GM12878 (cell line): Measurements from ENCODE around the gene MED10. TPM values are rescaled to one million over a fixed set of nuclear protein-coding genes. Genes with fewer than 3 reads are reported as not detected.

Experiments
- ATAC-seq: fragments of 200-7000 bp; cut with Tn5 transposase; 3 replicates; pipeline ENCODE4 v1.9.1; 2020; ENCODE audit warnings: mild to moderate bottlenecking, moderate library complexity
- BruUV-seq: library from RNA; stranded (reverse); fragments of 400-500 nt; replicated peaks from 2 replicates; lab custom pipeline; 2021; lab: Mats Ljungman, UMichigan
- CTCF ChIA-PET: fragments of 300-600 bp; sonication (Branson Sonifier 250); formaldehyde crosslinking; extraction: SDS; loops from one replicate; lab custom pipeline; 2021; ENCODE audit warnings: inconsistent platforms; lab: Yijun Ruan, JAX
- POLR2A ChIA-PET: fragments of 350-600 bp; formaldehyde crosslinking; extraction: SDS; loops from one replicate; lab custom pipeline; 2021; ENCODE audit warnings: inconsistent platforms; lab: Charles Lee
- RAD21 ChIA-PET: fragments of 300-600 bp; sonication (Branson Sonifier 250); formaldehyde crosslinking; loops from one replicate; lab custom pipeline; 2023; ENCODE audit warnings: antibody characterized with exemption; ENCODE audit not compliant: unreplicated experiment; lab: Charles Lee
- SMC1A ChIA-PET: fragments of 300-600 bp; sonication (Branson Sonifier 250); formaldehyde crosslinking; loops from one replicate; lab custom pipeline; 2023; ENCODE audit not compliant: unreplicated experiment, uncharacterized antibody; lab: Charles Lee
- DNase-seq: peaks from one replicate; pipeline ENCODE4 v3.0.0-alpha.2; 2011; ENCODE audit warnings: low read depth, low spot score
- FAIRE-seq: peaks from 3 replicates; lab custom pipeline; 2011; peaks lifted over from hg19 to GRCh38; lab: Jason Lieb, UNC
- H2AFZ ChIP-seq: 2 replicates; pipeline ENCODE4 v1.6.0; 2011; ENCODE audit warnings: low read depth, low read length, control low read depth; ENCODE audit not compliant: control insufficient read depth
- H3K27ac ChIP-seq: 2 replicates; pipeline ENCODE4 v1.5.1; 2011; ENCODE audit warnings: control low read depth; ENCODE audit not compliant: control insufficient read depth, insufficient read depth
- H3K27me3 ChIP-seq, 2 experiments: replicated peaks in 1 of 2; 2 replicates each; pipeline versions ENCODE4 v1.6.0 to v1.6.1; 2011; ENCODE audit warnings: low read length in 1 of 2; ENCODE audit not compliant: control insufficient read depth in 2 of 2, insufficient read depth in 2 of 2
- H3K36me3 ChIP-seq, 2 experiments: 2 replicates each; pipeline ENCODE4 v1.5.1; 2011; ENCODE audit warnings: low read length in 1 of 2; ENCODE audit not compliant: control insufficient read depth in 2 of 2, insufficient read depth in 2 of 2
- H3K4me1 ChIP-seq: 2 replicates; pipeline ENCODE4 v1.6.1; 2011; ENCODE audit warnings: mild to moderate bottlenecking, low read length, moderate library complexity, mixed read lengths; ENCODE audit not compliant: control insufficient read depth, insufficient read depth
- H3K4me2 ChIP-seq: 2 replicates; pipeline ENCODE4 v1.6.0; 2011; ENCODE audit warnings: control low read depth; ENCODE audit not compliant: control insufficient read depth, insufficient read depth
- H3K4me3 ChIP-seq: fragments of 200-600 bp; sonication (generic); 2 replicates; pipeline ENCODE4 v1.5.1; 2016
- H3K79me2 ChIP-seq: 2 replicates; pipeline ENCODE4 v1.6.0; 2011; ENCODE audit warnings: low read length; ENCODE audit not compliant: control insufficient read depth, insufficient read depth
- H3K9ac ChIP-seq: 2 replicates; pipeline ENCODE4 v1.8.0; 2011; ENCODE audit warnings: low read length, control low read depth, mixed read lengths; ENCODE audit not compliant: control insufficient read depth, insufficient read depth
- H3K9me3 ChIP-seq: replicated peaks from 3 replicates; pipeline ENCODE4 v1.5.1; 2011; ENCODE audit warnings: mild to moderate bottlenecking, low read length; ENCODE audit not compliant: control insufficient read depth, insufficient read depth
- H4K20me1 ChIP-seq: 2 replicates; pipeline ENCODE4 v1.6.0; 2011; ENCODE audit not compliant: control insufficient read depth, insufficient read depth
- BCLAF1 ChIP-seq: fragments of 450-650 bp; IDR thresholded peaks from 2 replicates; pipeline ENCODE4 v1.6.1; 2017; ENCODE audit warnings: antibody characterized with exemption, mild to moderate bottlenecking, moderate library complexity
- NFXL1 ChIP-seq: fragments of 450-650 bp; IDR thresholded peaks from 2 replicates; pipeline ENCODE4 v1.6.1; 2017; ENCODE audit warnings: antibody characterized with exemption, mild to moderate bottlenecking, borderline replicate concordance
- USF1 ChIP-seq: IDR thresholded peaks from 2 replicates; pipeline ENCODE4 v1.6.1; 2011; ENCODE audit warnings: borderline replicate concordance, low read depth, mild to moderate bottlenecking, moderate library complexity, mixed read lengths, low read length; ENCODE audit not compliant: insufficient read depth; ENCODE audit errors: extremely low read length
- ZNF24 ChIP-seq: fragments of 450-650 bp; IDR thresholded peaks from 2 replicates; pipeline ENCODE4 v1.6.1; 2017; ENCODE audit warnings: antibody characterized with exemption, mild to moderate bottlenecking
- WGBS: methylation state at CpG from one replicate; pipeline ENCODE4 v1.1.6; 2016; ENCODE audit warnings: low lambda C conversion rate; ENCODE audit not compliant: insufficient replicate concordance, insufficient coverage; ENCODE audit errors: missing lambda C conversion rate; 5-methylcytosine and 5-hydroxymethylcytosine counted together
- in situ Hi-C: fragments of 300-500 bp; cut with MboI; formaldehyde crosslinking; loops from 9 replicates; pipeline ENCODE4 v1.14.3; 2018; ENCODE audit warnings: mixed read lengths
- intact Hi-C: fragments of 100-400 bp; cut with micrococcal nuclease; formaldehyde crosslinking; loops from one replicate; pipeline ENCODE4 v1.14.2; 2022; ENCODE audit not compliant: unreplicated experiment
- polyA plus RNA-seq, 11 experiments: library from polyadenylated mRNA; depleted of rRNA in 4 of 11; unstranded in 6 of 11; stranded (reverse) in 5 of 11; fragments of >200 nt; fragmentation: Nextera tagmentation in 4 of 11; fragmentation: Illumina TruSeq in 1 of 11; extraction: Ambion mirVana in 4 of 11; extraction: Trizol in 1 of 11; gene quantifications; 1 replicate in 1 of 11; 2 replicates in 10 of 11; pipeline versions ENCODE4 v1.2.1 to v1.2.3, GENCODE V29; 2011 to 2016; ENCODE audit warnings: inconsistent platforms in 2 of 11, missing spikeins in 2 of 11, low read depth in 1 of 11
- total RNA-seq, 4 experiments: library from RNA; depleted of rRNA in 3 of 4; stranded (reverse); fragments of >200 nt in 3 of 4; fragmentation: Illumina TruSeq in 1 of 4; extraction: Trizol in 1 of 4; gene quantifications; 2 replicates each; pipeline versions ENCODE4 v1.2.1 to v1.2.3, GENCODE V29; 2013 to 2021

MED10 gene
- total and polyA plus RNA-seq, 10 of the 15 experiments (the other 5 are each of a cell fraction or from before 2014, with no cell fraction given): 21.2 to 111 (median 46.6) TPM

GRCh38 chr5:6326776-6327175 lies 51.6 kb downstream of the MED10 start (continued):
- TF ChIP-seq USF1 (no peak), ZNF24 (no peak)
- TF ChIP-seq, all 136 proteins: peak for 0

GRCh38 chr5:6322163-6322713 lies 56.1 kb downstream of the MED10 start:
- no peak overlapping the region for H3K27ac ChIP-seq
- in situ Hi-C loops (no loop called here), intact Hi-C loops (no loop called here)
- no peaks in the 10 kb centered on the region for H3K27me3 ChIP-seq
- H3K4me1 ChIP-seq: no peaks in the 10 kb centered on the region
- BruUV-seq: no TSS peak
- ChIA-PET POLR2A (no interaction called here), RAD21 (no interaction called here), SMC1A (no interaction called here), CTCF (no interaction called here)
- WGBS: 64% methylated on average over 21 of the region's 21 CpGs
- H4K20me1 ChIP-seq: no peaks in the 10 kb centered on the region
- ATAC-seq: no peak
- H3K9me3 ChIP-seq: no peaks in the 10 kb centered on the region; the same call in 2 of the 3 replicates
- H3K36me3 ChIP-seq: no peaks in the 10 kb centered on the region
- no peak overlapping the region for H2AFZ ChIP-seq
- no peak for TF ChIP-seq BCLAF1
- TF ChIP-seq NFXL1: 0 out of 2 replicates have a peak, but pooled peaks have one; percentile 28
- no peaks in the 10 kb centered on the region for H3K79me2 ChIP-seq
- FAIRE-seq: no peak
- no peak for DNase-seq
- no peak overlapping the region for H3K9ac ChIP-seq
- H3K4me2 ChIP-seq: no peak overlapping the region
- H3K4me3 ChIP-seq: no peak overlapping the region

Other genes starting within 250 kb of the MED10 start
- gene UBE2QL1, start 70.3 kb upstream of the MED10 start, total RNA-seq (2014; rRNA removed): not detected in 2 replicates
- gene UBE2QL1, start 70.3 kb upstream of the MED10 start, total RNA-seq (2014; rRNA removed; fragmentation: Illumina TruSeq; extraction: Trizol): 0.04 TPM in 1 of 2 replicates, not detected in the other
- gene UBE2QL1, start 70.3 kb upstream of the MED10 start, total RNA-seq (2021): 0.05 TPM in 1 of 2 replicates, not detected in the other
- gene UBE2QL1, start 70.3 kb upstream of the MED10 start, polyA plus RNA-seq (2011; rRNA removed): 0.49 and 0.62 TPM in 2 replicates
- gene UBE2QL1, start 70.3 kb upstream of the MED10 start, polyA plus RNA-seq (2014; fragmentation: Illumina TruSeq; extraction: Trizol): 0.03 TPM in 1 of 2 replicates, not detected in the other
- under 1 TPM in 1 of 2 experiments, not detected in 1; 0.04 TPM for gene UBE2QL1, start 70.3 kb upstream of the MED10 start, polyA plus RNA-seq (2014; fragmentation: Nextera tagmentation; extraction: Ambion mirVana)
- 0.06 TPM in 1 of 2 replicates, not detected in the other for gene UBE2QL1, start 70.3 kb upstream of the MED10 start, polyA plus RNA-seq (2014; rRNA removed)
- not detected for gene UBE2QL1, start 70.3 kb upstream of the MED10 start, polyA plus RNA-seq (2016; fragmentation: Nextera tagmentation; extraction: Ambion mirVana)